Skeletal muscle tissue (tissue), 4 donors: ENCODE results near the gene ABHD12. TPM values are rescaled to one million over a fixed set of nuclear protein-coding genes. Genes with fewer than 3 reads are reported as not detected.

Experiments
- H3K27ac ChIP-seq: one replicate; pipeline ENCODE4 v1.7.0; 2013; ENCODE audit warnings: mild to moderate bottlenecking, low read depth, low read length, inconsistent platforms
- H3K27me3 ChIP-seq, 3 donors: one replicate each; pipeline ENCODE4 v1.7.0; 2013; ENCODE audit warnings: low read length in 3 of 3; ENCODE audit not compliant: control insufficient read depth in 3 of 3, insufficient read depth in 3 of 3
- H3K36me3 ChIP-seq, 3 donors: one replicate each; pipeline ENCODE4 v1.7.0; 2013; ENCODE audit warnings: low read length in 3 of 3; ENCODE audit not compliant: control insufficient read depth in 3 of 3, insufficient read depth in 3 of 3
- H3K4me1 ChIP-seq, 3 donors: one replicate each; pipeline ENCODE4 v1.7.0; 2013; ENCODE audit warnings: low read length in 3 of 3, mild to moderate bottlenecking in 3 of 3; ENCODE audit not compliant: control insufficient read depth in 3 of 3, insufficient read depth in 3 of 3
- H3K4me3 ChIP-seq, 3 donors: one replicate each; pipeline ENCODE4 v1.7.0; 2013; ENCODE audit warnings: low read length in 3 of 3
- H3K9ac ChIP-seq, 3 donors: one replicate each; pipeline ENCODE4 v1.7.0; 2013; ENCODE audit warnings: low read length in 3 of 3, mild to moderate bottlenecking in 3 of 3, moderate library complexity in 2 of 3, low read depth in 1 of 3
- H3K9me3 ChIP-seq, 3 donors: one replicate each; pipeline ENCODE4 v1.7.0; 2013; ENCODE audit warnings: low read length in 3 of 3; ENCODE audit not compliant: control insufficient read depth in 3 of 3
- total RNA-seq: library from RNA; depleted of rRNA; stranded (reverse); fragments of >200 nt; gene quantifications from one replicate; pipeline ENCODE4 v1.2.3, GENCODE V29; 2014
- donor health status: Osteomylitis.

The ABHD12 gene
- total RNA-seq, 1 donor from 2014 or later = 29.7 TPM

DNA sequence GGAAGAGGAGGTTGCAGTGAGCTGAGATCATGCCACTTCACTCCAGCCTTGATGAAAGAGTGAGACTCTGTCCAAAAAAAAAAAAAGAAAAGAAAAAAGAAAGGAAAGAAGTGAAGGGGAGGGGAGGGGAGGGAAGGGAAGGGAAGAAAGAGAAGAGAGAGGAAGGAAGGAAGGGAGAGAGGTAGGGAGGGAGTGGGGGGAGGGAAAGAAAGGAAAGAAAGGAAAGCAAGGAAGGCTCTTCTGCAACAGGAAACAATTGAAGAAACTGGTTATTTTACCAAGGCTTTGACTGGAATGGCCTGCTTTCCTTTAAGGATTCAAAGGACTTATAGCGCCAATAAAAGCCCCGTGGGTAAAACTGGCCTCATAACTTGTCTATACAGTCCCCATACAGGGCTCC is 64.6 kb downstream of the ABHD12 start:
- Histone ChIP-seq H3K27ac (no peak overlapping the region), H3K9me3 (no peaks in the 10 kb centered on the region), H3K9ac (no peak overlapping the region)

DNA sequence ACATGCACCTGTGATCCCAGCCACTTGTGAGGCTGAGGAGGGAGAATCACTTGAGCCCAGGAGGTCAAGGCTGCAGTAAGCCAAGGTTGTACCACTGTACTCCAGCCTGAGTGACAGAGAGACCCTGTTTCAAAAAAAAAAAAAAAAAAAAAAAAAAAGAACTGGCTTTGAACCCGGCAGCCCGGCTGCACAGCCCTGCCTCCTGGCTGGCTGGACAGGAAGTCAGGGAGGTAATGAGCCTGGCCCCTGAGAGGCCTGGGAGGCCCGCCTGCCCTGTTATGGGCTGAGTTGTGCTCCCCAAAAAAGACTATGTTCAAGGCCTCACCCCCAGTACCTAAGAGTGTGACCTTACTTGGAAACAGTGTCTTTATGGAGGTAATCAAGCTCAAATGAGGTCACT is 65.6 kb downstream of the ABHD12 start:
- H3K36me3 ChIP-seq = peaks cover 2 to 14% (median 4%) of the 10 kb centered on the region in 3 donors
- H3K27ac ChIP-seq = peak overlapping the region; percentile 14
- no peak overlapping the region for H3K9ac ChIP-seq
- H3K27me3 ChIP-seq = no peaks in the 10 kb centered on the region
- peaks cover 11 to 18% (median 16%) of the 10 kb centered on the region in 3 donors for H3K4me1 ChIP-seq
- no peaks in the 10 kb centered on the region for H3K9me3 ChIP-seq
- H3K4me3 ChIP-seq = no peak overlapping the region

More for the DNA sequence above, 64.6 kb downstream of the ABHD12 start:
- Histone ChIP-seq H3K4me3 (no peak overlapping the region), H3K4me1 (peaks cover 10 to 13% (median 11%) of the 10 kb centered on the region in 3 donors), H3K27me3 (no peaks in the 10 kb centered on the region), H3K36me3 (peaks cover 0 to 12% (median 2%) of the 10 kb centered on the region in 3 donors)

DNA sequence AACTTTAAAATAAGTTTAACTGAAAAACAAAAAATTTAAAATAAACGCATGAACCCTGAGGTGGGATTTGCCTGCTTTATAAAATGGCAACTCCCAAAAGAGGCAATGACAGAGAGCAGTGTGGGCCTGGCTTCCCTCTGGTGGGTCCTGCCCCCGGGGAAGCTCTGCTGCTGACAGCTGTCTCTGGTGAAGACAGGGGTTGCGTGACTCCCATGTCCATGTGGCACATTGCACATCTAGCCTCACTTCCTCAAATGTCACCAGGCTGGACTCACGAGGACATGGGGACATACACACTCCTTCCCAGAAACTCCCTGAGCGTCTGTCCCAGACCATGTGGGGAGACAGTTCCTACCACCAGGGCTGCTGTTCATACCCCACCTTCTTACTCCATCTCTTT is 66.2 kb downstream of the ABHD12 start:
- no peak overlapping the region for H3K27ac ChIP-seq
- H3K36me3 ChIP-seq = peaks cover 2 to 14% (median 8%) of the 10 kb centered on the region in 3 donors
- H3K9me3 ChIP-seq = no peaks in the 10 kb centered on the region
- no peak overlapping the region for H3K9ac ChIP-seq
- H3K4me3 ChIP-seq = no peak overlapping the region
- H3K4me1 ChIP-seq = peaks cover 11 to 24% (median 21%) of the 10 kb centered on the region in 3 donors
- H3K27me3 ChIP-seq = no peaks in the 10 kb centered on the region

DNA sequence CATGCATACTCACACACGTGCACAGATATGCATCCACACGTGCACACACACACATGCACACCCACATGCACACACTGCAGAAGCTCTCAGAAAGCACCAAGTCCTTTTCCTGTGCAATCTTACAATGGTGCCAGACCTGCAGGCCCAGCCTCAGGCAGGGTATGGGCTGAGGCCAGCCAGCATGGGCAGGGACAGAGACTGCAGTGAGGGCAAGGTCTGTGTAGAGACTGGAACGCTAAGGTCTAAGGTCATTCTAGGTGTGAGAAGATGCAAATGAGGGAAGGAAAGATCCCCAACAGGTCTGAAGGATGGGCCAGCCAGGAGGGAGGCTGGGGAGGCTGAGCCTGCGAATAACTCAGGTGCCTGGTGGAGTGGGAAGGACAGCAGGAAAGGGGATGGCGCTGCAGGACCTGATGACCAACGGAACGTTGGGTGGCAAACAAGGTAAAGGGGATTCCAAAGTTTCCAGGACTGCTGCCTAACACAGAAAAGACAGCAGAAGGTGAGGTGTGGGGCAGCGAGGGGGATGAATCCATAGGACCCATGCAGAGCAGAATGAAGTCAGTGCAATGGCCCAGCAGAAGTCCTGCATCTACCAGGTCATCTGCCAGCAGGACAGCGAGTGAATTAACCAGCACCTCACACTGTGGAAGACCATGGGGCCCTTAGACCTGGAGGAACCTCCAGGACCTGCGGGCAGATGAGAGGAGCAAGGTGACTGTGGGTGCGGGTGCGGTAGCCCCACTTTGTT is 67.0 kb downstream of the ABHD12 start:
- no peak overlapping the region for H3K4me3 ChIP-seq
- H3K4me1 ChIP-seq = peaks cover 5 to 18% (median 15%) of the 10 kb centered on the region in 3 donors
- peaks cover 2 to 14% (median 8%) of the 10 kb centered on the region in 3 donors for H3K36me3 ChIP-seq
- no peaks in the 10 kb centered on the region for H3K27me3 ChIP-seq
- H3K27ac ChIP-seq = no peak overlapping the region
- no peaks in the 10 kb centered on the region for H3K9me3 ChIP-seq
- no peak overlapping the region for H3K9ac ChIP-seq

DNA sequence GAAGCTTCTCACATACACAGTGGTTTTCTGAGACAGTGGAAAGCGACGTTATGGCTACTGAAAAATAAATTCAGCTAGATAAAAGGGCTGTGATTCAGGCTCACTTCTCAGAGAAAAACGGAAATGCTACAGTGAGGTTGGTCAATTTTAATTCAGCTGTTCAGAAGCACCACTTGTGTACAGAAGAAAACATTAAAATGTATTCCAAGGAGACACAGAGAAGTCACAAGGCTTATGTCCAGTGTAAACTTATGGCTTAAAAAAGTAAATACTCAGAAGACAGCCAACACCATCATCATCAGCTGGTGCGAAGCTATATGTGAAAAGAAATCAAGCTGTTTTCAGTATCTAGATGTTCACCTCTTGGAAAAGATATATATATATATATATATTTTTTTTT is 68.6 kb downstream of the ABHD12 start:
- Histone ChIP-seq H3K4me3 (no peak overlapping the region), H3K9me3 (no peaks in the 10 kb centered on the region), H3K4me1 (peaks cover 0 to 13% (median 12%) of the 10 kb centered on the region in 3 donors), H3K9ac (no peak overlapping the region), H3K27ac (no peak overlapping the region), H3K27me3 (no peaks in the 10 kb centered on the region), H3K36me3 (peaks cover 4 to 14% (median 8%) of the 10 kb centered on the region in 3 donors)

DNA sequence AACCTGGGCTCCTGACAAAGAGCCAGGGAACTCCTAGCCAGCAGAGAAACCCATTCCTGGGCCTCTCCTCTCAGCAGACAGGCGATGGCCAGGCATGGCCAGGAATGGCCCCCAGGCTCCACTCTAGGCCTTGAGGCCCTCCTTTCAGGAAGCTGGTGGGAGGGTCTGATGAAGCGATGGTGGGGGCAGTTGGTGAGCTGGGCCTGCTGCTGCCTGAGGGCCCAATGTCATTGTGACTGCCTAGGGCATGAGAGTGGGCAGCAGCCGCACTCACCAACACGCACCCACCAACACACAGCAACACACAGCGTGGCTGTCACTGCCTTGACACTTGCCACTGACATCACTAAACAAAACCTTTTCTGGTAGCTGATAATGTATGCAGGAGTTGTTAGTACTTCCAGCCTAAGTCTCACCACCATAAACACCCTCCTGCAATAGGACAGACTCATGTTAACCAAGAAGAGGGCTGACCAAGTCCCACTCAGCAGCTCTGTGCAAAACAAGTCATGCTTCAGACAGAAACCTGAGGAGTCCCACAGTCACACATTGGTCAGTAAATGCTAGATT is 69.3 kb downstream of the ABHD12 start:
- H3K27me3 ChIP-seq = no peaks in the 10 kb centered on the region
- H3K4me1 ChIP-seq = peaks cover 0 to 13% (median 12%) of the 10 kb centered on the region in 3 donors
- no peak overlapping the region for H3K9ac ChIP-seq
- H3K4me3 ChIP-seq = no peak overlapping the region
- H3K27ac ChIP-seq = no peak overlapping the region
- no peaks in the 10 kb centered on the region for H3K9me3 ChIP-seq
- H3K36me3 ChIP-seq = peaks cover 4 to 17% (median 8%) of the 10 kb centered on the region in 3 donors

DNA sequence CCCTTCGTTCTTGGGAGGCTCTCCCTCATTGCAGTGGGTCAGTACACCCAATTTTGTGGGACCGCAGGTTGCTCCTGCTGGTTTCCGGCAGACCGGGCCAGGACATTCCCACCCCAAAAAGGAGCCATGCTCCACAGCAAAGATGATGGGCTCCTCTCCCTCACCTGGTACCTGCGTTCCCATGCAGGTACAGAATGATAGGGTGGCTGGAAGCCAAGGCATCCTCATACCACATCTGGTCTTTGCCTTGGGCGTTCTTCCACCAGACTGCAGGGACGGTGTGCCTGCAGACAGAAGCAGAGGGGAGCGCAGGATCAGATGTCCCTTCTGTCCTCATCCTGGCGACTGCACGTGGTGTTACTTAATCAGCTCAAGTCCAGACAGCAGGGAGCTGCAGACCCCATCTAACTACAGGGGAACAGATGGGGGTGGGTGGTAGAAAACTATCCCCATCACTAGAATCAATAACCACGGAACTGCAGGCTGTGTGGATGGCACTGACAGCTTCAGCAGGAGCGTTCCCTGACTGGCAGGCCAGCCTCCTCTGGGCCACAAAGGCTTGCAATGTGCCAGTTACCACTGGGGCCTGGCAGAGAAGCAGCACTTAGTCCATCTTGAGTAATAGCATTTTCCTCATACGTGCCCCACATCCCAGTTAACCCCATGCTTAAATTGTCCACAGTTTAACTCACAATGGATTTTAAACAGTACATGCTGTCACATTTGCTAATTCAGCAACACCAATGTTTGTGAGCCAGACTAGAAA is 70.4 kb downstream of the ABHD12 start:
- Histone ChIP-seq H3K36me3 (peaks cover 4 to 17% (median 8%) of the 10 kb centered on the region in 3 donors), H3K4me1 (peaks cover 0 to 13% (median 12%) of the 10 kb centered on the region in 3 donors), H3K27ac (no peak overlapping the region), H3K4me3 (no peak overlapping the region), H3K27me3 (no peaks in the 10 kb centered on the region), H3K9me3 (no peaks in the 10 kb centered on the region), H3K9ac (no peak overlapping the region)

DNA sequence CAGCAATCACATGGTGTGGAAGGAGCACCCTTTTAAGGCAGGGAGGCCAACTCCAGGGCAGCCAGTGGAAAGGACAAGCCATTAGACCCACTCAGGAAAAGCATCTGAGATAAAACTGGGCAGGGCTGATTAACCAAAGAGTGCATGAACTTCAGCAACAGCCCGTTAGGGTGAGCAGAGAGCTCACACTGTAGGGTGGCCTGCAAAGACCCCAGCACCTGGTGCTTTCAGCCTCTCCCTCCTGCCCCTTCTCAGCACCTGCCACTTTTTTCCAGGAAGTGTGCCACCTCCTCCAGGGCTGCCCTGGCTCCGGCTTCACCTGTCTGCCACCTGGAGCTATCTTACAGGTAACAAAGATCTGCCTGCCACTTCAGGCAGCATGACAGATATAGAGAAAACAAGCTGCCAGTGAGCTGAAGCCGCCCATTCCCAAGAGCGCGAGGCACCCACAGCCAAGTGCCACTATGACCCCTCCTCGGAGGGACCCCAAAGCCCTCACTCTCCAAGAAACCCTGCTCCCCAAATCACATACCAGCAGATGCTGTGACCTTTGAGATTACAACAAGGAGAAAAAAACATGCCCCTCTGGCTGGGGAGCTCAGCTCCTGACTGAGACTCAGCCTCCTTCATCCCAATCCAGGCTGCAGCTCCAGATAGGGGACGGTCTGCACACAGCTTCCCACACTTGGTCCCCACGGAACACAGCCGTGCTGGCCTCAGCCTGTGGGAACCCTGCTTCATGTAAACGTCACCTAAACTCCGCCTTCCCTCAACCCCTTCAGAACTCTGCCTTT is 71.2 kb downstream of the ABHD12 start:
- no peaks in the 10 kb centered on the region for H3K9me3 ChIP-seq
- H3K9ac ChIP-seq = no peak overlapping the region
- H3K36me3 ChIP-seq = peaks cover 4 to 17% (median 8%) of the 10 kb centered on the region in 3 donors

DNA sequence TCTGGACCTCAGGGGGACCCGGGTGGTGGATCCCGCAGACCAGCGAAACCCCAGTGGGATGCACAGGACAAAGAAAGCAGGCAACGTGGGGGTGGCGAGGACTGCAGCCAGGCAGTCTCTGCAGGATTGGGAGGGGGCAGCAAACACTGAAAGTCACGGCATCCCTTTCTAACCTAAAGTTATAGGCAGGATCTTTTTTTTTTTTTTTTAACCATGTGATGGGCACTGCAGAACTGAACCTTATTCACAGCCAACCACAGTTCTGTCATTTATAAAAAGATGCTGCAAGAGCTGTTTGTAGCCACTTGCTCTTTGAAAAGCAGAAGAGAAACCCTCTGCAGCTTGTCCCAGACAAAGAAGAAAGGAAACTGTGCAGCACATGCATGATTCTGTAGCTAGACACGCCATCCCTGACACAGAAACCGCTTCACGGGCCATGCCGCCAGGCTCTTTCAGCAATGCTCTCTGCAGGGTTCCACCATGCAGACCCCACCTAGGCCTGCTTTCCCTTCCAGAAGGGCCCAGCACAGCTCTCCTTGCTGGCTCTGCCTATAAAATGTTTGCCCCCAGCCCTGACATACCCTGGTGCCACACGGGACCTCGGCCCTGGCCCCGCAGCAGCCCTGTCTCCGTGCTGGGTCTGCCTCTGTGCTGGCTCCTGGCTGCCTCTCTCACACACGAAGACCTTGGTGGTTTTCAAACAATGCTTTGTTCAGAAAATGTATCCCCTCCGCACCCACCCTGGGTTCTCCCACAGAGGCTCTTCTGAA is 72.0 kb downstream of the ABHD12 start:
- no peaks in the 10 kb centered on the region for H3K27me3 ChIP-seq
- H3K36me3 ChIP-seq = peaks cover 4 to 16% (median 8%) of the 10 kb centered on the region in 3 donors
- H3K4me1 ChIP-seq = peaks cover 0 to 13% (median 12%) of the 10 kb centered on the region in 3 donors
- H3K4me3 ChIP-seq = no peak overlapping the region
- no peak overlapping the region for H3K9ac ChIP-seq
- no peak overlapping the region for H3K27ac ChIP-seq
- H3K9me3 ChIP-seq = no peaks in the 10 kb centered on the region

More for the DNA sequence above, 71.2 kb downstream of the ABHD12 start:
- no peak overlapping the region for H3K27ac ChIP-seq
- no peaks in the 10 kb centered on the region for H3K27me3 ChIP-seq
- no peak overlapping the region for H3K4me3 ChIP-seq
- peaks cover 0 to 13% (median 12%) of the 10 kb centered on the region in 3 donors for H3K4me1 ChIP-seq
